RWPE2 (cell line): ENCODE results near the gene VAC14.

Source experiments
- ATAC-seq: fragments of 200-7000 bp; cut with Tn5 transposase; 3 replicates; pipeline ENCODE4 v1.9.1; 2021; ENCODE audit warnings: low read depth
- DNase-seq: peaks from one replicate; pipeline ENCODE4 v3.0.0-alpha.2; 2020; ENCODE audit warnings: low spot score
- H3K27ac ChIP-seq: fragments of 450-650 bp; 2 replicates; pipeline ENCODE4 v1.5.1; 2017; ENCODE audit warnings: mild to moderate bottlenecking; ENCODE audit not compliant: poor library complexity, severe bottlenecking
- H3K27me3 ChIP-seq: fragments of 250-450 bp; sonication (Bioruptor Pico); 2 replicates; pipeline ENCODE4 v1.5.1; 2021; ENCODE audit warnings: mild to moderate bottlenecking, moderate library complexity; ENCODE audit not compliant: insufficient read depth, poor library complexity, severe bottlenecking
- H3K36me3 ChIP-seq: fragments of 250-450 bp; sonication (Bioruptor Pico); 2 replicates; pipeline ENCODE4 v1.5.1; 2020; ENCODE audit warnings: low read depth, mild to moderate bottlenecking, moderate library complexity
- H3K4me1 ChIP-seq: fragments of 250-450 bp; sonication (Bioruptor Pico); 2 replicates; pipeline ENCODE4 v1.5.1; 2021; ENCODE audit warnings: mild to moderate bottlenecking, moderate library complexity; ENCODE audit not compliant: insufficient read depth, poor library complexity, severe bottlenecking
- H3K4me3 ChIP-seq: fragments of 250-450 bp; sonication (Bioruptor Pico); 2 replicates; pipeline ENCODE4 v1.5.1; 2021; ENCODE audit warnings: mild to moderate bottlenecking, moderate library complexity; ENCODE audit not compliant: severe bottlenecking
- H3K9me3 ChIP-seq: fragments of 250-450 bp; sonication (Bioruptor Pico); 2 replicates; pipeline ENCODE4 v1.5.1; 2021; ENCODE audit warnings: mild to moderate bottlenecking, moderate library complexity; ENCODE audit not compliant: severe bottlenecking
- CTCF ChIP-seq: fragments of 450-650 bp; IDR thresholded peaks from one replicate; pipeline ENCODE4 v1.5.1; 2017; ENCODE audit warnings: mild to moderate bottlenecking, moderate library complexity; ENCODE audit not compliant: poor library complexity, severe bottlenecking

Gene VAC14

GRCh38 chr16:70778901-70779309 lies 22.1 kb downstream of the VAC14 start:
- no peaks in the 10 kb centered on the region for H3K27me3 ChIP-seq
- peaks cover 3% of the 10 kb centered on the region for H3K4me1 ChIP-seq
- no peak for DNase-seq
- no peak for TF ChIP-seq CTCF
- H3K27ac ChIP-seq, result no peak overlapping the region
- peak; percentile 96 for ATAC-seq
- peaks cover 63% of the 10 kb centered on the region for H3K36me3 ChIP-seq
- no peak overlapping the region for H3K4me3 ChIP-seq
- H3K9me3 ChIP-seq, result no peaks in the 10 kb centered on the region

DNA sequence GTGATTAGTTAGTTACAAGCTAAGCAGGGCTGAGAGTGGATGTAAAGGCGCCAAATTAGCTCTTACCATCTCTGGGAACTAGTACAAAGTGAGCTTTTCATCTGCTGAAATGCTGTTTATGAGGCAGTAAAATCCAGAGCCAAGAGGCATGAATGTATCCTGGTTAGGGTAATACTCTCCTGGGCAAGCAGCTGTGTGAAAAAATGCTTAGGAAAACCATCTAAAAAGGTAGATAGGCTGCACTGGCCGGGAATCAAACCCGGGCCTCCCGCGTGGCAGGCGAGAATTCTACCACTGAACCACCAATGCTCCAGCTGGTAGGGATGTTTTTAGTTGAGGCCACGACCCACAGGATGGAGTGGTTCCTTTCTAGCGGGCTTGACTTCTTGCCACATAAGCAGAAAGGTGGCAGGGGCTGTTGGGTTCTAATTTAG lies 23.0 kb downstream of the VAC14 start:
- DNase-seq, result no peak

GRCh38 chr16:70777496-70777895 lies 23.5 kb downstream of the VAC14 start:
- no peak overlapping the region for H3K27ac ChIP-seq
- ATAC-seq (no peak), DNase-seq (no peak)
- no peaks in the 10 kb centered on the region for H3K9me3 ChIP-seq
- peaks cover 3% of the 10 kb centered on the region for H3K4me1 ChIP-seq
- peaks cover 51% of the 10 kb centered on the region for H3K36me3 ChIP-seq
- H3K4me3 ChIP-seq, result no peak overlapping the region
- no peaks in the 10 kb centered on the region for H3K27me3 ChIP-seq
- TF ChIP-seq CTCF, result no peak

More for the DNA sequence above, 23.0 kb downstream of the VAC14 start:
- Histone ChIP-seq H3K4me3 (no peak overlapping the region), H3K4me1 (peaks cover 3% of the 10 kb centered on the region), H3K9me3 (no peaks in the 10 kb centered on the region), H3K36me3 (peaks cover 56% of the 10 kb centered on the region), H3K27me3 (no peaks in the 10 kb centered on the region), H3K27ac (no peak overlapping the region)
- no peak for TF ChIP-seq CTCF
- ATAC-seq, result no peak

GRCh38 chr16:70775399-70775798 lies 25.6 kb downstream of the VAC14 start:
- no peak for TF ChIP-seq CTCF
- DNase-seq (no peak), ATAC-seq (no peak)
- Histone ChIP-seq H3K36me3 (peaks cover 39% of the 10 kb centered on the region), H3K9me3 (no peaks in the 10 kb centered on the region), H3K27ac (no peak overlapping the region), H3K4me1 (peaks cover 3% of the 10 kb centered on the region), H3K27me3 (no peaks in the 10 kb centered on the region), H3K4me3 (no peak overlapping the region)

DNA sequence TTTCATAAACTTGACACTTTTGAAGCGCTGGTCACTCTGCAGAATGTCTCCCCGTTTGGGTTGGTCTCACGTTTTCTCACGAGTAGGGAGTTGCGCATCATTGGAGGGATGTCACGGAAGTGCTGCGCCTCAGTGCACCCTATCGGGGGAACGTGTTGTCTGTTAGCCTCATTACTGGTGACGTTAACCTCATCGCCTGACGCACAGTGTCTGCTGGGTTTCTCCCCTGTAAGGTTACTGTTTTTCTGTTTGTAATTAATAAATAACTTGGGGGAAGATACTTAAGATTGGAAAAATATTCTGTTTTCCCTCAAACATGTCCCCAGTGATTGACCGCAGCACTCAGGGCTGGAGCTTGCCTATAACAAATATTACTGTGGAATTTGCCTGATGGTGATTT lies 26.7 kb downstream of the VAC14 start:
- H3K9me3 ChIP-seq, result no peaks in the 10 kb centered on the region
- H3K27ac ChIP-seq, result no peak overlapping the region
- peaks cover 35% of the 10 kb centered on the region for H3K36me3 ChIP-seq
- ATAC-seq (no peak), DNase-seq (no peak)
- peaks cover 3% of the 10 kb centered on the region for H3K4me1 ChIP-seq
- no peaks in the 10 kb centered on the region for H3K27me3 ChIP-seq
- H3K4me3 ChIP-seq, result no peak overlapping the region
- TF ChIP-seq CTCF, result no peak
